NCI-H345 treated with DMSO at 0.1 percent for 48 hours (cell line): ENCODE data around the gene GMPPA.

Experiments used
- DNase-seq: peaks from one replicate; lab custom pipeline; 2025; ENCODE audit not compliant: unreplicated experiment; lab: John Stamatoyannopoulos, UW

The GMPPA gene

GRCh38 chr2:219498280-219499057, at the start of gene GMPPA:
TSS of gene GMPPA (plus strand) at chr2:219498891. CDS start at chr2:219499976, 1,085 bp downstream.
- peak; percentile 91 for DNase-seq

GRCh38 chr2:219449609-219450008, 49.1 kb upstream of the GMPPA start:
- DNase-seq: no peak

GRCh38 chr2:219451661-219452360, 46.9 kb upstream of the GMPPA start:
- no peak for DNase-seq

- no peak for DNase-seq
Observed at GRCh38 chr2:219452361-219453317, 46.1 kb upstream of the GMPPA start.

- DNase-seq: no peak
Observed at GRCh38 chr2:219453671-219454590, 44.8 kb upstream of the GMPPA start.

GRCh38 chr2:219455581-219455980, 43.1 kb upstream of the GMPPA start:
- no peak for DNase-seq

GRCh38 chr2:219457784-219458369, 40.8 kb upstream of the GMPPA start:
- DNase-seq: no peak

GRCh38 chr2:219458996-219459395, 39.7 kb upstream of the GMPPA start:
- no peak for DNase-seq

- no peak for DNase-seq
Observed at GRCh38 chr2:219459460-219460311, 39.0 kb upstream of the GMPPA start.

GRCh38 chr2:219460424-219460926, 38.2 kb upstream of the GMPPA start:
- DNase-seq: no peak

- no peak for DNase-seq
Observed at GRCh38 chr2:219461047-219461514, 37.6 kb upstream of the GMPPA start.

GRCh38 chr2:219461669-219462068, 37.0 kb upstream of the GMPPA start:
- DNase-seq: no peak

GRCh38 chr2:219462349-219462748, 36.3 kb upstream of the GMPPA start:
- no peak for DNase-seq

GRCh38 chr2:219464286-219465032, 34.2 kb upstream of the GMPPA start:
- no peak for DNase-seq

GRCh38 chr2:219465659-219466561, 32.8 kb upstream of the GMPPA start:
- DNase-seq: no peak

GRCh38 chr2:219466816-219467735, 31.6 kb upstream of the GMPPA start:
- no peak for DNase-seq
